Erythroblast (primary cell): ENCODE data around the gene MN1.

Source experiments
- GATA1 ChIP-seq: IDR thresholded peaks from 2 replicates; pipeline ENCODE4 v1.6.1; 2011; ENCODE audit warnings: low read depth, mild to moderate bottlenecking, control low read depth, low read length, moderate library complexity
- POLR2A ChIP-seq: IDR thresholded peaks from 2 replicates; pipeline ENCODE4 v1.6.1; 2011; ENCODE audit warnings: mild to moderate bottlenecking, low read length

GRCh38 chr22:27786291-27786932, 15.1 kb downstream of the MN1 start:
- no peak for TF ChIP-seq POLR2A
- no peak for TF ChIP-seq GATA1
